C4-2B (cell line): ENCODE results near the gene PCED1B.

Experiments used
- H3K27ac ChIP-seq: fragments of 450-650 bp; 2 replicates; pipeline ENCODE4 v1.5.1; 2017
- ZFX ChIP-seq: fragments of 450-650 bp; IDR thresholded peaks from 2 replicates; pipeline ENCODE4 v1.6.1; 2017
- TF ChIP-seq, protein P1 (sequence below): fragments of 450-650 bp; conservative IDR thresholded peaks from 2 replicates; pipeline ENCODE4 v1.5.1; 2017; ENCODE audit warnings: mild to moderate bottlenecking

Gene PCED1B

DNA sequence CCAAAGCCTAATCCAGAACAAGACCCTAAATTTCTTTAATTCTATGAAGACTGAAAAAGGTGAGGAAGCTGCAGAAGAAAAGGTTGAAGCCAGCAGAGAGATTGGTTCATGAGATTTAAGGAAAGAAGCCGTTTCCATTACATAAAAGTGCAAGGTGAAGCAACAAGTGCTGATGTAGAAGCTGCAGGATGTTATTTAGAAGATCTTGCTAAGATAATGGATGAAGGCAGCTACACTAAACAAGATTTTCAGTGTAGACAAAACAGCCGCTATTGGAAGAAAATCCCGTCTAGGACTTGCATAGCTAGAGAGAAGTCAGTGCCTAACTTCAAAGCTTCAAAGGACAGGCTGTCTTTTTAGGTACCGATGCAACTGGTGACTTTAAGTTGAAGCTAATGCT, 65.8 kb downstream of the PCED1B start:
- TF ChIP-seq ZFX: no peak
- TF ChIP-seq, protein P1, sequence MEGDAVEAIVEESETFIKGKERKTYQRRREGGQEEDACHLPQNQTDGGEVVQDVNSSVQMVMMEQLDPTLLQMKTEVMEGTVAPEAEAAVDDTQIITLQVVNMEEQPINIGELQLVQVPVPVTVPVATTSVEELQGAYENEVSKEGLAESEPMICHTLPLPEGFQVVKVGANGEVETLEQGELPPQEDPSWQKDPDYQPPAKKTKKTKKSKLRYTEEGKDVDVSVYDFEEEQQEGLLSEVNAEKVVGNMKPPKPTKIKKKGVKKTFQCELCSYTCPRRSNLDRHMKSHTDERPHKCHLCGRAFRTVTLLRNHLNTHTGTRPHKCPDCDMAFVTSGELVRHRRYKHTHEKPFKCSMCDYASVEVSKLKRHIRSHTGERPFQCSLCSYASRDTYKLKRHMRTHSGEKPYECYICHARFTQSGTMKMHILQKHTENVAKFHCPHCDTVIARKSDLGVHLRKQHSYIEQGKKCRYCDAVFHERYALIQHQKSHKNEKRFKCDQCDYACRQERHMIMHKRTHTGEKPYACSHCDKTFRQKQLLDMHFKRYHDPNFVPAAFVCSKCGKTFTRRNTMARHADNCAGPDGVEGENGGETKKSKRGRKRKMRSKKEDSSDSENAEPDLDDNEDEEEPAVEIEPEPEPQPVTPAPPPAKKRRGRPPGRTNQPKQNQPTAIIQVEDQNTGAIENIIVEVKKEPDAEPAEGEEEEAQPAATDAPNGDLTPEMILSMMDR: no peak
- H3K27ac ChIP-seq: no peak overlapping the region

DNA sequence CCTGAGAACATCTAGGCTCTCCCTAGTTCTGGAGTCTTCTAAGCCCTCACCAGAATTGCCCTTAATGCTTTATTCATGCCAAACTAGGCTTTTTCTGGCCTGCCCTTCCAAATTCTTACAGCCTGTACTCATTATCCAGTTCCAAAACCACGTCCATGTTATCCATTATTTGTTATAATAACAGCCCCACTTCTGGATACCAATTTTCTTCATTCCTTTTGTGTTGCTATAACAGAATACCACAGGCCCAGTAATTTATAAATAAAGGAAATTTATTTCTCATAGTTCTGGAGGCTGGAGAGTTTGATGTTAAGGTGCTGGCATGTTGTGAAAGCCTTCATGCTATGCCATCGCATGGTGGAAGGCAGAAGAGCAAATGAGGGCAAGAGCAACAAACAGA, 68.3 kb downstream of the PCED1B start:
- H3K27ac ChIP-seq: no peak overlapping the region
- TF ChIP-seq, protein P1: no peak
- no peak for TF ChIP-seq ZFX

DNA sequence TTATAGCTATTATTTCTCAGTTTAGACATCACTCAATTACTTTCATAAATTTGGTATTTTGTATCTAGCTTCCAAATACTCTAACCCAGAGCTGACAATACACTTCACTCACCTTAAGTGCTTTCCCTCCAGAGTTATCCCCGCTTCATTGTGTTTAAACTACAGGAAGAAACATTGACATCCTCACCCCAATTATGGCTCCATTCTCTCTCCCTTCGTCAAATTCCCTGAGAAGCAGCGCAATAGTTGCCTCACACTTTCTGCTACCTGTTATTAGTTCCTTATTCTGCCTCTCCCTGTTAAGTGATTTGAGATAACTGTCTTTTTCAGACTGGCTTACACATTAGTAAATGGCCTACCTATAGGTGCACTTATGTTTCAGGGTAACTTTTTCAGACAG, 69.7 kb downstream of the PCED1B start:
- H3K27ac ChIP-seq: no peak overlapping the region
- TF ChIP-seq, protein P1: no peak
- no peak for TF ChIP-seq ZFX

DNA sequence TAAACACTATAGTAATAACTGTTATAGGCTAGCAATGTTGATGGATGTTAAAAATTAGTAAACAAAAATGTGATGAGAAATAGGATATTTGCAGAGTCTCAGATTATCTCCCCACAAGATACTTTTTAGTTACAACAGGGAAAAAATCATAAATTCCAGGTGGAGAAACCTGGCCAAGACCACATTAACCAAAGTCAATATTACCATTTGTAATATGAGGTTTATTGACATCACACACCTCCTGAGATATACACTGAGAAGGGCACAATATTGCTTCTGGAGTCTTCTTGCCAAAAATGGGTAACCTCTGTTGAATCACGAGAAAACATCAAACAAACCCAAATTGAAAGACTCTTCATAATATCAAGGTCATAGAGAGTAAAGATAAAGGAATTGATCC, 72.7 kb downstream of the PCED1B start:
- H3K27ac ChIP-seq: no peak overlapping the region
- TF ChIP-seq ZFX: no peak
- TF ChIP-seq, protein P1: no peak

DNA sequence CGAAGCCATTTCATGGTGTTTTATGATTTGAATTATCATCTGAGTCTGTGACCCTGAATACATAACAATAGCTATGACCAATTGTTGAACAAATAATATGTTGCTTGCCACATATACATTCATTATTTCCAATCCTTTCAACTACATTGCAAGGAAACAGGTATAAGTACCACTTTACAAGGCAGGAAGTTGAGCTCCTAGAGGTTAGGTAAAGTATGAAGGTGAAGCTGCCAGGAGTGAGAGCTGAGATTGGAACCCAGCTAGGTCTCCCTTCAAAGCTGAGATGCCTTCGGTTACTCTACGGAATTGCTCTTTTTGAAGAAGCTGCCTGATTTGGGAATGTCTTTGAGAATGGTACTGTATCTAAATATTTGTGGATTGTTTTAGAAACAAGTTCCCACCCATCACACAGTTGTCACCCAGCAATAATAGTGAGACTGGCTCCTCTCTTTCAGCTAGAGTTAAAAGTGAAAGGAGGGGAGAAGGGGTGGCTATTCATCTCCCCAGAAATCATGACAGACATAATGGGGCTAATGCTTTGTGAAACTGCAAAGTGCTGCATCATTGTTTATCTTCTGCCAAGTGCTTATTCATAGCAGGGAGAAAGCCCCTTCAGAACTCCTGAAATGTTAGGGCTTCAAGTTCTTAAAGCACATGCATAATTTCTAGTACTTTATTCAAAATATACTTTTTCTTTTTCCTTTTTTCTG, 76.2 kb downstream of the PCED1B start:
- TF ChIP-seq, protein P1: no peak
- TF ChIP-seq ZFX: no peak
- H3K27ac ChIP-seq: no peak overlapping the region

DNA sequence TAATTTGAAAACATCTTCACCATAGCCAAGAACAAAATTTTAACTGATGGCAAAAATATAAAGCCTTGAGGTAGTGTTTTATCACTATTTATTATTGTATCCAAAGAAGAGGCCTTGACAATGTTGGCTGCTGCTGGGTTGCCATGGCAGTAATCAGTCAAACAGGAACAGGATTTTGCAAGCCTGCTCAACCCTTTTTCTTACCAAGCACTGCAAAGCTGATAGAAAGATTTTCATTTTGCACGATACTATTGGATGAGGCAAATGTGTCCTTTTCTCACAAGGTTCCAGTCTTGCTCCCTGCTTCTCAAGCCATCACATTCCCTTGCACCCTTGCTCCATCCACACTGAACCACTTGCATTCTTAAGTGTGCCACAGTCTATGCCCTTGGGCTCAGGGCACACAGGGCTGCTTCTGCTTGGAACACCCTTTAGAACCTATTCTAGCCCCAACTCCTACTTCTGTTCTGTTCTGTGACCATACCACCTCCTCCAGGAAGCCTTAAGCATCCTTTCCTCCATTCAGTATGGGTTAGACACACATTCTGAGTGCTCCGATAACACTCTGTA, 76.8 kb downstream of the PCED1B start:
- TF ChIP-seq, protein P1: no peak
- no peak for TF ChIP-seq ZFX
- no peak overlapping the region for H3K27ac ChIP-seq

DNA sequence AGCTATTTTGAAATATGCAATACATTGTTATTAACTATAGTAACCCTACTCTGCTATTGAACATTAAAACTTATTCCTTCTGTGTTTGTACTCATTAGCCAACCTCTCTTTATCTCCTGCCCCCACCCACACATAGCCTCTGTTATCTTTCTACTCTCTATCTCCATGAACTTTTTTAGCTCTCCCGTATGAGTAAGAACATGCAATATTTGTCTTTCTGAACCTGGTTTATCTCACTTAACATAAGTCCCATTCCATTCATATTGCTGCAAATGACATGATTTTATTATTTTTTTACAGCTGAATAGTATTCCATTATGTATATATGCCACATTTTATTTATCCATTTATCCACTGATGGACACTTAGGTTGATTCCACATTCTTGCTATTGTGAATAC, 79.4 kb downstream of the PCED1B start:
- no peak overlapping the region for H3K27ac ChIP-seq
- TF ChIP-seq, protein P1: no peak
